Hematopoietic multipotent progenitor cell (in vitro differentiated cells): ENCODE results near the gene CYP27B1. TPM values are rescaled to one million over a fixed set of nuclear protein-coding genes. Genes with fewer than 3 reads are reported as not detected.
A peak's percentile ranks its signal among the peaks of the same experiment; 100 is the strongest.

Experiments
- DNase-seq, 3 donors: peaks; one replicate each; pipeline ENCODE4 v3.0.0-alpha.2; 2011 to 2015; ENCODE audit warnings: low read depth in 2 of 3, low spot score in 2 of 3
- total RNA-seq: library from RNA; depleted of rRNA; stranded (reverse); fragments of >200 nt; gene quantifications from one replicate; pipeline ENCODE4 v1.2.3, GENCODE V29; 2012

Gene CYP27B1, protein sequence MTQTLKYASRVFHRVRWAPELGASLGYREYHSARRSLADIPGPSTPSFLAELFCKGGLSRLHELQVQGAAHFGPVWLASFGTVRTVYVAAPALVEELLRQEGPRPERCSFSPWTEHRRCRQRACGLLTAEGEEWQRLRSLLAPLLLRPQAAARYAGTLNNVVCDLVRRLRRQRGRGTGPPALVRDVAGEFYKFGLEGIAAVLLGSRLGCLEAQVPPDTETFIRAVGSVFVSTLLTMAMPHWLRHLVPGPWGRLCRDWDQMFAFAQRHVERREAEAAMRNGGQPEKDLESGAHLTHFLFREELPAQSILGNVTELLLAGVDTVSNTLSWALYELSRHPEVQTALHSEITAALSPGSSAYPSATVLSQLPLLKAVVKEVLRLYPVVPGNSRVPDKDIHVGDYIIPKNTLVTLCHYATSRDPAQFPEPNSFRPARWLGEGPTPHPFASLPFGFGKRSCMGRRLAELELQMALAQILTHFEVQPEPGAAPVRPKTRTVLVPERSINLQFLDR
- 3.2 TPM for total RNA-seq

DNA sequence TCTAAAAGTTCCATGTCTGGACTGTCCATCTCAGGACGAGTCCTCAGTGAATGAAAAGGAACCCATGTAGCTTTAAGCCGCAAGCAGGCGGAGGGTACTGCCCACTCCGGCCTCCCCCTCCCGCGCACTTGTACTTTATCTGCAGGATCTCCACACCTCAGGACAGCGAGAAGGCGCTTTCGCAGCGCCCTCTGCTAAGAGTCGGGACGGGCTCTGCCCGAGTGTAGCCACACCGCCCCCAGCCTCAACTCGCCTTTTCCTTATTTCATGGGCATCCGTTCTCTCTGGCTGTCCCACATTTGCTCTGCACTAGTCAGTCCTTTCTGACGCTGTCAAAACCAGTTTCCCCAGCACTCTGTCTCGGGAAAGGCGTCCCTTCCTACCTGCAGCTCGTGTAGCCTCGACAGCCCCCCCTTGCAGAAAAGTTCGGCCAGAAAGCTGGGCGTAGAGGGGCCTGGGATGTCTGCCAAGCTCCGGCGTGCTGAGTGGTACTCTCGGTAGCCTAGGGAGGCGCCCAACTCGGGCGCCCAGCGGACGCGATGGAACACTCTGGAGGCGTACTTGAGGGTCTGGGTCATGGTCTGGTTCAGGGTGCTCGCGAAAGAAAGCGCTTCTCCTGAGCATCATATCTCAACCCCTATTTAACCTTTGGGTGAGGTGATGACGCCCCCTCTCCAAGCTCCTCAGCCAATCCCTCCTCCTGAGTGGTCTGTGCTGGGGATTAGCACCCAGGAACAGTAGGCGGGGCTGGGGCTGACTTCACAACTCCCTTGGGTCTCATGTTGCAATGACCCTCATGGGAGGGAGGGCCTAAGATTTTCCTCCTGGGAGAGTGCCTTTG is at the start of gene CYP27B1:
CYP27B1 (minus strand) TSS at position 615 of the 841 bp plus-strand sequence; CDS start at position 578, 37 bp downstream.
- DNase-seq: no peak

- no peak for DNase-seq
These were observed 49.4 kb upstream of the CYP27B1 start for GRCh38 chr12:57816001-57816854.

GRCh38 chr12:57815177-57816000 is 48.5 kb upstream of the CYP27B1 start:
- DNase-seq: no peak

GRCh38 chr12:57813971-57814772 is 47.3 kb upstream of the CYP27B1 start:
- DNase-seq: no peak

DNA sequence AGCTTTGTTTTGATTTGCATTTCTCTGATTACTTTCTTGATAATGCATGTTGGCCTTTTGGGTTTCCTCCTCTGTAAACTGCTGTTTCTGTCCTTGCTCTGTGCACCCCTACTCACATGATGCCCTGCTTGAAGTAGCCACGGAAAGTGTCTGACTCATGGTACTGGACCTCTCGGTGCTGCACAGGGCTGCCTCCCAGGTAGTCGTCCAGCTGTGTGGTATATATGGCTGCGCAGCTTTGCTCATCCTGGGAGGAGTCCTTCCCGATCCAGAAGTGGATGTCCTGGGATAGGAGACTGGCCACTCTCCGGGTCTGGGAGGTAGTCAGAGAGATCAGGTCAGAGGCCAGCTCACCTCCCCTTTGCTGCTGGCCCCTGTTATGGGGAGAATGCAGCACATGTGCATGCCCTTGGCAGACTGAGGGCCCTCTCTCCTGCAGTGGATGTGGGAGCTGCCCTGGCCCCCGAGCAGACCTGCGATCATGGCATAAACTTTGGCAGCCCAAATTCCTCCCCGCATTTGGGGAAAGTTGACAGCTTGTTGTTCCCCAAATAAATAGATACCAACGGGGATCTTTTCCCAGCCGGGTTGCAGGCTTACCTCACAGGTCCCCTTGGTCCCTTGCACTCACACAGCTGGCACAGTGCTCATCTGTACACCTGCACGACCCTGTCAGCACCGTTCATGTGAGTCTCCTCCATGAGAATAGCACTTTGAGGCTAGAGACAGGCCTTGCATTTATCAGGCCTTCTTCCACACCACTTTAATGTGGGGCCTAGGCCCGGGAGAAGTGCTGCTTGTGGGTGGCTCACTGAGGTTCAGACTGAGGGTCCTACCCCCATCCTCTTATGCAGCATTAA is 46.5 kb upstream of the CYP27B1 start:
- no peak for DNase-seq

DNA sequence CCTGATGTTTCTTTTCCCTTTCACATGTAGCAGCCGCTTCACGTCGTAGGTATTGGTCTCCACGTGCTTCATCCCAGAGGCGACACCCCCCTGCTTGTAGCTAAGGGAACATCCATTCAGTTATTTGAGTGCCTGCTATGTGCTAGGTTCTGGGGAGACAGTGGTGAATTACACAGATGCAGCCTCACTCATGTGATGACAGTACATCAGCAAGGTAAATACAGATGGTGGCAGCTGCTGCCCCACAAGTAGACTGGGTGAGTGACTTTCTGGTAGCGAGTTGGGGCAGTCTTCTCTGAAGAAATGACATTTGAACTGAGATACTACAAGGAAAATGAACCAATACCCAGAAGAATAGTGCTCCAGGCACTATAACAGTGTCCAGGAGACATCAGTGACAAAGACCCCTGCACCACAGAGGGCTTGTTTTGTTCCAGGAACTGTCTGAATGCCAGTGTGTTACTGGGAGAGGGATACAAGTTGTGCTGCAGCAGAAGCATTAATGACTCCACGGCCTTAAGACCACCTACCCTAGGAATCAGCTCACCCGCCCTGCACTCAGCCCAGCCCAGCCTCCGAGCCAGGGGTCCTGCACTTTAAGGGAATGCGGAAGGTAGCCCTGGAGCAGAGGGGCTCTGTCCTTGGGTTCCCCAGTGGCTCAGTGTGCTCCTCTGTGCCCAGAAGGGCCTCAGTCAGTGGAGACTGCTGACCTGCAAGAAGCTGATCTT is 44.3 kb upstream of the CYP27B1 start:
- DNase-seq: no peak

DNA sequence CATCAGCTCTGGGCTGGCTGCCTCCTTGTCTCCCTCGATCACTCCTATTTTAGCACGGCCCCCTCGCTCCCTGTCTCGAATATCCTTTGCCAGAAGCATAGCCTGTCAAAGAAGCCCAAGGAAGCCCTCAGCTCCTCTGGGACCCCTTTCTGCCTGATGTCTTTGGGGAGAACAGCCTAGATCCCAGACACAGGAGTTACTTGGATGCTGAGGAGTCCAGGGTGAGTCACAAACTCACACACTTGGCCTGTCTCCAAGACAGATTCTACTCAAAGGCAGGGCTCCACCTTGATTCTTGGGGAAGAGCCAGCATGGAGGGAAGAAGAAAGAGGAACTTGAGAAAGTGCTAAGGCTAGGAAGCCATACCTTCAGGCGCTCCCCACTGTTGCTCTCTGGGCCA is 43.6 kb upstream of the CYP27B1 start:
- peak in 1 of 3 donors; percentile 39 for DNase-seq

DNA sequence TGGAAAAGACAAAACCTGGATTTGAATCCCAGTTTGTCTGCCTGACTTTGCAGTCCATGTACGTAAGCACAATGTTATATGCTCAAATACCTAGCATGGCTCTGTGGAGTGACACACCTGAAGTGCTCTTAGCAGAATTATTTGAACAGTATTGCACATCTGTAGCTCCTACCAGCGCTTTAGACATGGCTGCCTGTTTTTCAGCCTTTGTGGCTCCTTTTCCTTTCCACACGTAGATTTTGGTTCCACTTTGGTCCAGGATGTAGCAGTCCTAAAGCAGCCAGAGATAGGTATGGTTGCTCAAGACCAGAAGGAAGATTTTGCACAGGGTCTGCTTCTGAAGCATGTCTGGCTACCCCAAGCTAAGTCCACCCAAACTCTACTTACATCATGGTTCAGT is 42.5 kb upstream of the CYP27B1 start:
- no peak for DNase-seq

GRCh38 chr12:57808351-57808750 is 41.5 kb upstream of the CYP27B1 start:
- no peak for DNase-seq

DNA sequence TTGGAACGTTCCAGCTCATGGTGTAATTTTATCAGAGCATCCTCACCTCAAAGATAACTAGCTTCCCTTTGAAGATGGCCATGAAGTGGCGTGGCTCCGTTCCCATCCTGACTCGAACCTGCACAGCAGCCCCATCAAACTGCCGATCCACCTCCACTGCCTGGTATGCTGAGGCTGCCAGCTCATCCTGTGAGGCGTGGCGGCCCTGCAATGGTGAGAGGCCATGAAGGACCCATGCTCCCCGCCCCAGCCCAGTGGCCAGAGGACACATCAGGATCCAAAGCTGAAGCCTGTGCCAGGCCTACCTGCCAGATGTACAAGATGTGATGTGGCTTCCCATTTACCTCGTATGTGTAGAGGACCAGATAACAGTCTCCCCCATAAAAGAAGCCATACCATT is 40.4 kb upstream of the CYP27B1 start:
- no peak for DNase-seq

DNA sequence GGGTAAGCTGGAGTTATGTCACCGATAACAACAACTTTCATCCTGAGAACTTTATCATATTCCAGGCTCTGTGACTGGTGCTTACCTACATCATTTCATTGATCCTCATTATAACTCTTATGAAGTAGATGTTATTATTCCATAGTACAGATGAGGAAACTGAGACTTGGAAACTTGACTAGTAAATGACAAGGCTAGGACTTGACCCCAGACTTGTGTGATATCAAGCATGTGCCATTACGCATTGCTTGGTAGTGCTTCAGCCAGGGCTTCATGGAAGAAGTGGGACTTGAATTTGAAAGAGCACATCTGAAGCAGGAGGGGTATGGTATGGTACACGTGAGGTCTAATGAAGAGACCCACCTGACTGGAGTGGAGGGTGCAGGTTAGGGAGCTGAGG is 39.8 kb upstream of the CYP27B1 start:
- no peak for DNase-seq

DNA sequence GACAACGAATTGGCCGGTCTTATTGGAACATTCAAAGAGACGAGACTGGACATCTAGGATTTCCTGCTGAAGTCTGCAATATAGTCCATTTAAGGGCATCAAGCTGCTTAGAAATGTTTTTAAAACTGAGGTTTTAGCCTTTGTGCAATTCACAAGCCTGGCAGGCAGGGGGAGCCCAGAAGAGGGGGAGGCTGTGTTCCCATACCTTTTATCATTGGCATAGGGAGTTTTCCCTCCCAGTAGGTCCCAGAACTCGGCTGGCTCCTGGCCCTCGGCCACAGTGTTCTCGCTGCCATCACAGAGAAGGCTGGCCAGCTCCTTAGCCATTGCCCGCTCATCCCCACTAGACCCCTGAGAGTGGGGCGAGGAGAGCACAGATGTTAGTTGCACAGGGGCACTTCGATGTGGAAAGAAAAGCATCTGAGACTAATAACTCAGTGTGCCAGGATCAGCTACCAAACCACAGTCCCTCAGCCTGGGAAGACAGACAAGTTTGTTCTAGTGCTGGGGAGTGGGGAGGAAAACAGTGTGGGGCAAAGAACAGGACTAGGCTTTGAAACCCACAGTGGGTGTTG is 36.5 kb upstream of the CYP27B1 start:
- peak in 1 of 3 donors; percentile 38 for DNase-seq

- DNase-seq: no peak
These were observed 35.7 kb upstream of the CYP27B1 start for GRCh38 chr12:57802607-57803006.

GRCh38 chr12:57800965-57801364 is 34.1 kb upstream of the CYP27B1 start:
- no peak for DNase-seq

DNA sequence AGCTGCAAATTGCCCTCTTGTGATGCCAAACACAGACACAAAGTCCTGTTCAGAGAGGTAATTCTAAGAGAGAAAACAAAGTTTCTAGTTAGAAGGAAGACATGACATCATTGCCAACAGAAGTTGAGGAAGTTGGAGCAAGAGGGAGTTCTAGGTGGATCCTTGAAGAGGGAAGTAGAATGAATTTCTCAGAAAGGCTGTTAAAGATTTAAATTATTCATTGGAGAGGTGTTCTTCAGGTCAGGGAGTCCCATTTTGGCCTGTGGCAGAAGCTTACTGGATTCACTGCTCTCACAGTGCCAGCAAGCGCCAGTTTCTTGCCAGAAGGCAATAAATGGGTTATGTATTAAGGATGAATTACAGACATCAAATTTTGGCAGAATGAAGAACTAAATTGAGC is 31.1 kb upstream of the CYP27B1 start:
- no peak for DNase-seq

DNA sequence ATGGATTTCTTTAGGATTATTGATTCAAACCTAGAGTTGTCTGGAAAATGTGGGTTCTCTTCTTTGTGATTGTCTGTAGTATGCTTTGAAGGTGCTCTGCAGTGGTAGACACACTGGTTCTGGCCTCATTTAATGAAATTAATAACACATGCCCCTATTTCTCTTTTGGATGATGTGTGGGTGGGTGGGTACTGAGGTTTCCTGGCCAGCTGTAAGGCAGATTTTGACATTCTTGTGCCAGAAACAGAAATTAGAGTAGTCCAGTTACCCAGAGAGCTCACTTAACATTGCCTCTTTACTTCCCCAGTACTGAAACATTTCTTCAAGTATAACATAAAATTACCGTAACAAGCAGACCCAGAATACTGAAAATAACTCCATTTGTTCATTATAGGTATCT is 30.1 kb upstream of the CYP27B1 start:
- no peak for DNase-seq

DNA sequence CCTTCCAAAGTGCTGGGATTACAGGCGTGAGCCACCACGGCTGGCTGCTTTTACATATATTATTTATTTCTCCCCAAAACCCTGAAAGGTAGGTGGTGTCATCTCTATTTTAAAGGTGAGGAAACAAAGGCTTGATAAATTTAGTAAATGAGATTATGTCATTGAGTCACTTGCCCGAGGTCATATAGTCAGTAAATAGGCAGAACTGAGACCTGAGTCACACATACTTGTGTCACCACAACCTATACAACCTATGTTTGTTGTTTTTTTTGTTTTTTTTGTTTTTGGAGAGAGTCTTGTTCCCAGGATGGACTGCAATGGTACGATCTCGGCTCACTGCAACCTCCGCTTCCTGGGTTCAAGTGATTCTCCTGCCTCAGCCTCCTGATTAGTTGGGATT is 28.5 kb upstream of the CYP27B1 start:
- no peak for DNase-seq
